ENCODE measurements around the gene TERF2IP. TPM values are rescaled to one million over a fixed set of nuclear protein-coding genes. Genes with fewer than 3 reads are reported as not detected.

Gene TERF2IP
- total RNA-seq (10 to 100 TPM; 46.7 to 55.8 TPM), polyA plus RNA-seq (ENCODE audit: insufficient read length in 6 of 6) (10 to 100 TPM; 75.0 to 88.7 (median 78.7) TPM)
- long read RNA-seq, donor 1, transcript TERF2IP-201 (3 exons, 2,118 nt): major isoform, 88 of 99 reads
- long read RNA-seq, donor 1, partial matches to known transcripts: 11 of 99 reads
- long read RNA-seq, donor 1, other reads (novel, unspliced or antisense): 0 of 99 reads
- long read RNA-seq, donor 2, transcript TERF2IP-201 (3 exons, 2,118 nt): major isoform, 72 of 157 reads
- long read RNA-seq, donor 2, partial matches to known transcripts: 84 of 157 reads
- long read RNA-seq, donor 2, other reads (novel, unspliced or antisense): 0 of 157 reads
- long read RNA-seq, donor 3, transcript TERF2IP-201 (3 exons, 2,118 nt): major isoform, 45 of 45 reads
- long read RNA-seq, donor 3, partial matches to known transcripts: 0 of 45 reads
- long read RNA-seq, donor 3, other reads (novel, unspliced or antisense): 0 of 45 reads
- long read RNA-seq, donor 4, transcript TERF2IP-201 (3 exons, 2,118 nt): major isoform, 118 of 142 reads
- long read RNA-seq, donor 4, partial matches to known transcripts: 10 of 142 reads
- long read RNA-seq, donor 4, other reads (novel, unspliced or antisense): 14 of 142 reads
- long read RNA-seq, donor 5, transcript TERF2IP-201 (3 exons, 2,118 nt): major isoform, 54 of 54 reads
- long read RNA-seq, donor 5, partial matches to known transcripts: 0 of 54 reads
- long read RNA-seq, donor 5, other reads (novel, unspliced or antisense): 0 of 54 reads
- long read RNA-seq, donor 6, transcript TERF2IP-201 (3 exons, 2,118 nt): major isoform, 56 of 266 reads
- long read RNA-seq, donor 6, partial matches to known transcripts: 147 of 266 reads
- long read RNA-seq, donor 6, other reads (novel, unspliced or antisense): 63 of 266 reads
- long read RNA-seq, donor 7, transcript TERF2IP-201 (3 exons, 2,118 nt): major isoform, 37 of 37 reads
- long read RNA-seq, donor 7, partial matches to known transcripts: 0 of 37 reads
- long read RNA-seq, donor 7, other reads (novel, unspliced or antisense): 0 of 37 reads
- long read RNA-seq, donor 8, transcript TERF2IP-201 (3 exons, 2,118 nt): major isoform, 55 of 71 reads
- long read RNA-seq, donor 8, partial matches to known transcripts: 16 of 71 reads
- long read RNA-seq, donor 8, other reads (novel, unspliced or antisense): 0 of 71 reads
- long read RNA-seq, donor 9, partial matches to known transcripts: 0 of 1 reads
- long read RNA-seq, donor 9, other reads (novel, unspliced or antisense): 0 of 1 reads
- long read RNA-seq, donor 10, transcript TERF2IP-201 (3 exons, 2,118 nt): major isoform, 127 of 137 reads
- long read RNA-seq, donor 10, partial matches to known transcripts: 1 of 137 reads
- long read RNA-seq, donor 10, other reads (novel, unspliced or antisense): 9 of 137 reads
- long read RNA-seq, donor 11: 0 reads
- long read RNA-seq, donor 12, transcript TERF2IP-201 (3 exons, 2,118 nt): major isoform, 56 of 56 reads
- long read RNA-seq, donor 12, partial matches to known transcripts: 0 of 56 reads
- long read RNA-seq, donor 12, other reads (novel, unspliced or antisense): 0 of 56 reads

GRCh38 chr16:75647492-75648264 lies at the start of gene TERF2IP, which contains the start of gene KARS1:
Gene TERF2IP (plus strand): TSS chr16:75647773. CDS start chr16:75647883, 110 bp downstream.
Gene KARS1 (minus strand): TSS chr16:75647665. CDS start chr16:75647639, 26 bp downstream.
- Histone ChIP-seq H3K27me3 (no peaks in the 10 kb centered on the region), H3K4me1 (peaks cover 28 to 61% of the 10 kb centered on the region in 2 donors), H3K36me3 (peaks cover 0 to 31% of the 10 kb centered on the region in 2 donors), H3K4me3 (peak within 1 kb of the TSS; percentile 95 to 96), H3K27ac (peak within 1 kb of the TSS; percentile 94 to 98), H3K9me3 (no peaks in the 10 kb centered on the region)
- ATAC-seq: peak; percentile 98
- intact Hi-C loops (cut with DNase I): no loop called here
- no peak for TF ChIP-seq CTCF (IDR thresholded peaks at IDR 0.05)
- peak; percentile 94 to 98 (median 96) for DNase-seq

- peaks cover 3 to 83% of the 10 kb centered on the region in 2 donors for H3K36me3 ChIP-seq
- H3K27me3 ChIP-seq: no peaks in the 10 kb centered on the region
- intact Hi-C loops (cut with DNase I): no loop called here
- no peak overlapping the region for H3K4me3 ChIP-seq
- H3K27ac ChIP-seq: no peak overlapping the region
- ATAC-seq (no peak), DNase-seq (no peak)
- H3K9me3 ChIP-seq: peaks cover 0 to 7% of the 10 kb centered on the region in 2 donors
- no peaks in the 10 kb centered on the region for H3K4me1 ChIP-seq
- TF ChIP-seq CTCF (IDR thresholded peaks at IDR 0.05): no peak
Measured at GRCh38 chr16:75599452-75600277, 47.9 kb upstream of the TERF2IP start.

DNA sequence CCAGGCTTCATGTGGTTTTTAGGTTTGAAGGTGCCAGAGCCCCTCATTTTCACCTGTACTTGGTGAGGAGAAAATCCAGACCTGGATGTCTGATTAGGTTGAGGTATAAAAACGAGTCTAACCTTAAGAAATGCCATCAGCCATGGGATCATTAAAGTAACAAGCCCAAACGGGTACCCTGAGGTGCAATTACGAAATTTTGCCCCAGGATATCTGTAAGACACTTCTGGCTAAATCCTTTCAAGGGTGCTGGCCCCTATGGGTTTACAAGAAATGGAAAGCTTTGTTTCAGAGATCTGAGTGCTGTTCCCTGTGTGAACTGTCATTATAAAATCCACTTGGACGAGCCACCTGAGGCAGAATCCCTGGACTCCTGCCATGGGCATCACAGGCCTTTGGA lies 44.3 kb upstream of the TERF2IP start:
- no peak overlapping the region for H3K27ac ChIP-seq
- DNase-seq: no peak
- no peak for ATAC-seq
- TF ChIP-seq CTCF (IDR thresholded peaks at IDR 0.05): no peak
- peaks cover 3 to 94% of the 10 kb centered on the region in 2 donors for H3K36me3 ChIP-seq
- H3K4me3 ChIP-seq: no peak overlapping the region
- peaks cover 0 to 7% of the 10 kb centered on the region in 2 donors for H3K9me3 ChIP-seq
- no peaks in the 10 kb centered on the region for H3K4me1 ChIP-seq
- intact Hi-C loops (cut with DNase I): no loop called here
- no peaks in the 10 kb centered on the region for H3K27me3 ChIP-seq
